Endothelial cell of umbilical vein (primary cell): ENCODE measurements around the gene EVC2.

Experiments
- CTCF ChIP-seq, 2 donors: IDR thresholded peaks; 1 replicate in 1 of 2; 2 replicates in 1 of 2; pipeline ENCODE4 v1.5.1; 2011; ENCODE audit warnings: low read length in 2 of 2, mild to moderate bottlenecking in 2 of 2, moderate library complexity in 2 of 2, control low read depth in 1 of 2, inconsistent platforms in 1 of 2, low read depth in 1 of 2; ENCODE audit not compliant: insufficient read depth in 1 of 2; ENCODE audit errors: extremely low read depth in 1 of 2
- EZH2 ChIP-seq: IDR thresholded peaks from 2 replicates; pipeline ENCODE4 v1.6.1; 2012; ENCODE audit warnings: borderline replicate concordance, low read depth, mild to moderate bottlenecking, moderate library complexity, low read length, inconsistent platforms; ENCODE audit not compliant: severe bottlenecking
- GATA2 ChIP-seq: IDR thresholded peaks from 2 replicates; pipeline ENCODE4 v1.7.0; 2011; ENCODE audit warnings: low read depth, mild to moderate bottlenecking, moderate library complexity, mixed read lengths, low read length; ENCODE audit not compliant: insufficient read length, insufficient read depth
- JUN ChIP-seq: IDR thresholded peaks from 2 replicates; pipeline ENCODE4 v1.6.1; 2011; ENCODE audit warnings: borderline replicate concordance, low read depth; ENCODE audit not compliant: insufficient read length, insufficient read depth
- MAX ChIP-seq: IDR thresholded peaks from 2 replicates; pipeline ENCODE4 v1.6.1; 2011; ENCODE audit not compliant: insufficient read depth, insufficient read length
- MYC ChIP-seq: IDR thresholded peaks from one replicate; pipeline ENCODE4 v1.6.1; 2011; ENCODE audit warnings: mild to moderate bottlenecking, low read depth, low read length
- POLR2A ChIP-seq: IDR thresholded peaks from 2 replicates; pipeline ENCODE4 v1.6.1; 2012; ENCODE audit warnings: low read depth, mild to moderate bottlenecking, control low read depth, low read length
- POLR2AphosphoS5 ChIP-seq: IDR thresholded peaks from 2 replicates; pipeline ENCODE4 v1.6.1; 2012; ENCODE audit warnings: low read depth, mild to moderate bottlenecking, control low read depth, low read length, moderate library complexity; ENCODE audit not compliant: insufficient read depth

DNA sequence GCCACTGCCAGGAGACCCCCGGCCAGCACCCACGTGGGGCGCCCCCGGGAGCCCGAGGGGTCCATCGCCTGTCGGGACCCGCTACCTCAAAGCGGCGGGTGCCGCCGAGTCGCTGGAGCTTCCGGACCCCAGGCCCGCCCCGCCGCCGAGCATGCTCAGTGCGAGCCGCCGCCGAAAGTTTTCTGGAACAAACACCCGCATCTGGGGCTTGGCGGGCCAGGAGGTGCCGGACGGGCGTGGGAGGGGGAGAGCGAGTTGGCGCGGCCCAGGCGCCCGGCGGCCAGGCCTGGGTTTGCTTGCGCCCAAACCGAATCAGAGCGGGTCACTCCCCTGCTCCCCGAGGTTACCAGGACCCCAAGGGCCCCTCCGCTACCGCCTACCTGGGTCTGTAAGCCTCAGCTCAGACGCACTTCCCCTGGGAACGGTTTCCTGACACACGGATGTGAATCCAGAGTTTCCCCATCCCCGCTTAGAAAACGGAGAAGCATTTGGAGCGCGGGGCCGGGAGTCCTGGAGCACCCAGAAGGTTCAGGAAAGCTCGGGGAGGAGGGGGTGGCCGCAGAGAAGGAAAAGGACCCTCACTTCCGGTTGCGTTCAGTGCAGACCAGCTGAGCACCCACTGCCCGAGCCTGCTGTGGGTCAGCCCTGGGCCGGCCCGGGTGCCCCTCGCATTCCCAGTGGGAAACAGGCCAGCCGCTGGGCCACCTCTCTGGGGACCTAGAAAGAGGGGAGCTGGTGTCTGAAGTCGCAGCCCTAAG, at the start of gene EVC2:
- TF ChIP-seq CTCF (IDR thresholded peaks at IDR 0.05; ENCODE audit: extremely low read depth in 1 of 2, insufficient read depth in 1 of 2, low read depth in 1 of 2, low read length in 2 of 2), result no peak
- TF ChIP-seq POLR2A, result peak; percentile 62
- TF ChIP-seq POLR2AphosphoS5, result no peak
- TF ChIP-seq EZH2, result no peak
- TF ChIP-seq MAX, result no peak
- no peak for TF ChIP-seq JUN
- TF ChIP-seq GATA2, result no peak
- TF ChIP-seq MYC, result no peak
